ENCODE measurements around the gene LINC01488.

Gene LINC01488

GRCh38 chr11:69535908-69536307 is 54.4 kb downstream of the LINC01488 start:
- no peak for DNase-seq

GRCh38 chr11:69536406-69536805 is 54.9 kb downstream of the LINC01488 start:
- no peak for DNase-seq

- DNase-seq = no peak
Measured at GRCh38 chr11:69537126-69537525, 55.7 kb downstream of the LINC01488 start.

- DNase-seq = no peak
Measured at GRCh38 chr11:69537855-69538640, 56.6 kb downstream of the LINC01488 start.

GRCh38 chr11:69538854-69539253 is 57.4 kb downstream of the LINC01488 start:
- no peak for DNase-seq

GRCh38 chr11:69539416-69540117 is 58.1 kb downstream of the LINC01488 start:
- DNase-seq = no peak

- DNase-seq = no peak
Measured at GRCh38 chr11:69540118-69541000, 58.9 kb downstream of the LINC01488 start.

- no peak for DNase-seq
Measured at GRCh38 chr11:69541001-69541285, 59.5 kb downstream of the LINC01488 start.

GRCh38 chr11:69541501-69542313 is 60.2 kb downstream of the LINC01488 start:
- no peak for DNase-seq

GRCh38 chr11:69542314-69543168 is 61.1 kb downstream of the LINC01488 start:
- no peak for DNase-seq
